Spleen (tissue), 11 donors: ENCODE results near the gene ZNF575. TPM values are rescaled to one million over a fixed set of nuclear protein-coding genes. Genes with fewer than 3 reads are reported as not detected.

Experiments
- DNase-seq: peaks from one replicate; pipeline ENCODE4 v3.0.0-alpha.2; 2020
- H3K27ac ChIP-seq, 8 donors: fragments of 200-600 bp; sonication (generic) in 7 of 8; 1 replicate in 4 of 8; 2 replicates in 4 of 8; pipeline versions ENCODE4 v1.5.0 to v1.8.0; 2016 to 2021; ENCODE audit warnings: inconsistent platforms in 4 of 8, mild to moderate bottlenecking in 4 of 8, moderate library complexity in 1 of 8
- H3K27me3 ChIP-seq, 7 donors: fragments of 200-600 bp; sonication (generic) in 6 of 7; replicated peaks in 1 of 7; 1 replicate in 4 of 7; 2 replicates in 3 of 7; pipeline versions ENCODE4 v1.5.0 to v1.8.0; 2016 to 2021; ENCODE audit warnings: inconsistent platforms in 3 of 7, mild to moderate bottlenecking in 1 of 7
- H3K36me3 ChIP-seq, 6 donors: fragments of 200-600 bp; sonication (generic) in 5 of 6; 1 replicate in 4 of 6; 2 replicates in 2 of 6; pipeline versions ENCODE4 v1.5.0 to v1.8.0; 2016 to 2021; ENCODE audit warnings: inconsistent platforms in 2 of 6
- H3K4me1 ChIP-seq, 6 donors: fragments of 200-600 bp; sonication (generic) in 5 of 6; 1 replicate in 3 of 6; 2 replicates in 3 of 6; pipeline versions ENCODE4 v1.5.0 to v1.8.0; 2016 to 2021; ENCODE audit warnings: inconsistent platforms in 3 of 6
- H3K4me3 ChIP-seq, 8 donors: fragments of 200-600 bp; sonication (generic) in 7 of 8; 1 replicate in 4 of 8; 2 replicates in 4 of 8; pipeline versions ENCODE4 v1.5.0 to v1.8.0; 2016 to 2021; ENCODE audit warnings: inconsistent platforms in 4 of 8, mild to moderate bottlenecking in 4 of 8, moderate library complexity in 2 of 8
- H3K9me3 ChIP-seq, 8 donors: fragments of 200-600 bp; sonication (generic) in 7 of 8; 1 replicate in 4 of 8; 2 replicates in 4 of 8; pipeline versions ENCODE4 v1.5.0 to v1.8.0; 2016 to 2021; ENCODE audit warnings: inconsistent platforms in 4 of 8
- POLR2A ChIP-seq, 3 donors: fragments of 450-650 bp; IDR thresholded peaks; one replicate each; pipeline ENCODE4 v1.5.1; 2017; ENCODE audit warnings: antibody characterized with exemption in 3 of 3, mild to moderate bottlenecking in 1 of 3
- POLR2AphosphoS5 ChIP-seq, 3 donors: sonication (generic); formaldehyde crosslinking; IDR thresholded peaks; one replicate each; pipeline ENCODE4 v1.5.1; 2017; ENCODE audit warnings: antibody characterized with exemption in 3 of 3
- WGBS, 5 donors: extraction: QIAGEN DNeasy Blood & Tissue Kit in 3 of 5; methylation state at CpG; one replicate each; pipeline versions ENCODE4 v1.1.5 to v1.1.7; 2013 to 2018; 5-methylcytosine and 5-hydroxymethylcytosine counted together
- intact Hi-C: fragments of 100-400 bp; cut with DNase I; formaldehyde crosslinking; loops from one replicate; pipeline ENCODE4 v1.15.0; 2023; ENCODE audit warnings: low total_unique reads
- polyA plus RNA-seq, 3 donors: library from polyadenylated mRNA; stranded (reverse); fragments of 200-250 nt; gene quantifications; one replicate each; pipeline ENCODE4 v1.2.1, GENCODE V29; 2013
- total RNA-seq, 7 donors: library from RNA; depleted of rRNA in 3 of 7; stranded (reverse); fragments of >200 nt in 3 of 7; fragmentation: NEBNext Ultra II Directional in 4 of 7; extraction: Animal tissue kit (Norgen Biotek cat#: 25700) in 4 of 7; gene quantifications; one replicate each; pipeline versions ENCODE4 v1.1.0 to v1.2.1, GENCODE V29; 2016 to 2021
- TF ChIP-seq, protein P1 (sequence below), 11 experiments: fragments of 200-600 bp in 7 of 11; fragments of 450-650 bp in 4 of 11; sonication (generic) in 4 of 11; IDR thresholded peaks in 8 of 11; conservative IDR thresholded peaks in 3 of 11; 1 replicate in 7 of 11; 2 replicates in 4 of 11; pipeline versions ENCODE4 v1.4.0 to v1.8.0; 2016 to 2021; ENCODE audit warnings: antibody characterized with exemption in 11 of 11, inconsistent platforms in 4 of 11, mild to moderate bottlenecking in 1 of 11
- donor health status: healthy with polysubstance abuse.
- donor health status: DM: no; HTN: no; CAD: no; lungs with moderate emphysema.
- donor health status: DM: no; HTN: no; CAD: no.
- donor health status: Bipolar disorder and iron deficiency.
- donor health status: healthy.
- donor health status: DM: no; HTN: no; CAD: no.
- donor health status: DM: yes; HTN: yes; CAD: no.

ZNF575 gene
- total and polyA plus RNA-seq, 10 donors, result 0.82 to 4.3 (median 2.1) TPM; not detected in 2

- peaks cover 14 to 63% (median 38%) of the 10 kb centered on the region in 6 donors for H3K4me1 ChIP-seq
- intact Hi-C loops, result no loop called here
- H3K27me3 ChIP-seq, result no peaks in the 10 kb centered on the region
- WGBS, 5 donors, result 88 to 96% (median 94%) methylated on average over 12 of the region's 12 CpGs
- peak overlapping the region; percentile 76 to 90 (median 88) for H3K27ac ChIP-seq
- peaks cover 0 to 54% (median 13%) of the 10 kb centered on the region in 6 donors for H3K36me3 ChIP-seq
- no peaks in the 10 kb centered on the region for H3K9me3 ChIP-seq
- no peak for TF ChIP-seq POLR2AphosphoS5 (IDR thresholded peaks at IDR 0.05)
- TF ChIP-seq, protein P1, sequence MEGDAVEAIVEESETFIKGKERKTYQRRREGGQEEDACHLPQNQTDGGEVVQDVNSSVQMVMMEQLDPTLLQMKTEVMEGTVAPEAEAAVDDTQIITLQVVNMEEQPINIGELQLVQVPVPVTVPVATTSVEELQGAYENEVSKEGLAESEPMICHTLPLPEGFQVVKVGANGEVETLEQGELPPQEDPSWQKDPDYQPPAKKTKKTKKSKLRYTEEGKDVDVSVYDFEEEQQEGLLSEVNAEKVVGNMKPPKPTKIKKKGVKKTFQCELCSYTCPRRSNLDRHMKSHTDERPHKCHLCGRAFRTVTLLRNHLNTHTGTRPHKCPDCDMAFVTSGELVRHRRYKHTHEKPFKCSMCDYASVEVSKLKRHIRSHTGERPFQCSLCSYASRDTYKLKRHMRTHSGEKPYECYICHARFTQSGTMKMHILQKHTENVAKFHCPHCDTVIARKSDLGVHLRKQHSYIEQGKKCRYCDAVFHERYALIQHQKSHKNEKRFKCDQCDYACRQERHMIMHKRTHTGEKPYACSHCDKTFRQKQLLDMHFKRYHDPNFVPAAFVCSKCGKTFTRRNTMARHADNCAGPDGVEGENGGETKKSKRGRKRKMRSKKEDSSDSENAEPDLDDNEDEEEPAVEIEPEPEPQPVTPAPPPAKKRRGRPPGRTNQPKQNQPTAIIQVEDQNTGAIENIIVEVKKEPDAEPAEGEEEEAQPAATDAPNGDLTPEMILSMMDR (IDR thresholded peaks at IDR 0.05 in 8 of 11, conservative IDR thresholded peaks at IDR 0.05 in 3 of 11), result no peak
- TF ChIP-seq POLR2A (IDR thresholded peaks at IDR 0.05), result no peak
- DNase-seq, result peak; percentile 56
- no peak overlapping the region for H3K4me3 ChIP-seq
Observed at GRCh38 chr19:43561139-43561970, 28.4 kb downstream of the ZNF575 start.

DNA sequence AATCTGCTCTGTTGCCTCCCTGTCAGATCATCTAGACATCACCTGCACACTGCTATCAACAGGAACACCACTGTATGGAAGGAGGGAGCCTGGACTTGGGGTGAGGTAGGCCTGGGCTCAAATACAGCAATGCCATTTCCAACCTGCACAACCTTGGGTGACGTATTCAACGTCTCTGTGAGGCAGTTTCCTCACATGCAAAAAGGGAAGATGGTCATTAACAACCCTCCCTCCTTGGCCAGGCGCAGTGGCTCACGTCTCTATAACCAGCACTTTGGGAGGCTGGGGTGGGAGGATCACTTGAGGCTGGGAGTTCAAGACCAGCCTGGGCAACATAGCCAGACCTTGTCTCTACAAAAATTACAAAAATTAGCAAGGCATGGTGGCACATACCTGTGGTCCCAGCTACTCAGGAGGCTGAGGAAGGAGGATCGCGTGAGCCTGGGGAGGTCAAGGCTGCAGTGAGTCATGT lies 29.3 kb downstream of the ZNF575 start:
- Histone ChIP-seq H3K4me1 (peaks cover 14 to 63% (median 38%) of the 10 kb centered on the region in 6 donors), H3K4me3 (peak overlapping the region in 2 of 8 donors; percentile 4 to 30), H3K36me3 (peaks cover 0 to 44% (median 13%) of the 10 kb centered on the region in 6 donors), H3K27me3 (no peaks in the 10 kb centered on the region), H3K9me3 (no peaks in the 10 kb centered on the region), H3K27ac (peak overlapping the region; percentile 76 to 90 (median 88))
- WGBS, 5 donors, result 28 to 61% (median 35%) methylated on average over 6 of the region's 6 CpGs
- intact Hi-C loops, result no loop called here
- DNase-seq, result no peak
- no peak for TF ChIP-seq POLR2A (IDR thresholded peaks at IDR 0.05)
- TF ChIP-seq, protein P1 (IDR thresholded peaks at IDR 0.05 in 8 of 11, conservative IDR thresholded peaks at IDR 0.05 in 3 of 11), result no peak
- TF ChIP-seq POLR2AphosphoS5 (IDR thresholded peaks at IDR 0.05), result no peak

- WGBS, 5 donors, result 6 to 13% (median 8%) methylated on average over 14 of the region's 14 CpGs
- DNase-seq, result peak; percentile 96
- Histone ChIP-seq H3K36me3 (peaks cover 0 to 39% (median 10%) of the 10 kb centered on the region in 6 donors), H3K27ac (peak overlapping the region; percentile 76 to 90 (median 88)), H3K4me3 (peak overlapping the region in 2 of 8 donors; percentile 4 to 30), H3K9me3 (no peaks in the 10 kb centered on the region), H3K27me3 (no peaks in the 10 kb centered on the region), H3K4me1 (peaks cover 14 to 63% (median 38%) of the 10 kb centered on the region in 6 donors)
- no peak for TF ChIP-seq POLR2A (IDR thresholded peaks at IDR 0.05)
- TF ChIP-seq, protein P1 (IDR thresholded peaks at IDR 0.05 in 8 of 11, conservative IDR thresholded peaks at IDR 0.05 in 3 of 11), result no peak
- peak; percentile 85 to 94 (median 89) for TF ChIP-seq POLR2AphosphoS5 (IDR thresholded peaks at IDR 0.05)
- intact Hi-C loops, result no loop called here
Observed at GRCh38 chr19:43562698-43563241, 29.8 kb downstream of the ZNF575 start.
